WERI-Rb-1 (cell line): Measurements from ENCODE around the gene KLHL29.

ENCODE experiments used
- DNase-seq: peaks from one replicate; pipeline ENCODE4 v3.0.0-alpha.2; 2020
- H3K27ac ChIP-seq: fragments of 250-450 bp; sonication (Bioruptor Pico); 2 replicates; pipeline ENCODE4 v1.5.1; 2020; ENCODE audit warnings: mild to moderate bottlenecking, moderate library complexity
- H3K27me3 ChIP-seq: fragments of 250-450 bp; sonication (Bioruptor Pico); 2 replicates; pipeline ENCODE4 v1.5.1; 2021; ENCODE audit warnings: mild to moderate bottlenecking, low read depth, moderate library complexity; ENCODE audit not compliant: insufficient read depth, severe bottlenecking
- H3K36me3 ChIP-seq: fragments of 250-450 bp; sonication (Bioruptor Pico); 2 replicates; pipeline ENCODE4 v1.5.1; 2020; ENCODE audit warnings: mild to moderate bottlenecking, moderate library complexity
- H3K4me3 ChIP-seq: 2 replicates; pipeline ENCODE4 v1.5.1; 2011; ENCODE audit warnings: low read depth, mild to moderate bottlenecking, control low read depth, low read length
- H3K9me3 ChIP-seq: fragments of 250-450 bp; sonication (Bioruptor Pico); 2 replicates; pipeline ENCODE4 v1.5.1; 2021; ENCODE audit warnings: mild to moderate bottlenecking, moderate library complexity; ENCODE audit not compliant: severe bottlenecking
- TF ChIP-seq, protein P1 (sequence below): IDR thresholded peaks from 2 replicates; pipeline ENCODE4 v1.5.1; 2011; ENCODE audit warnings: low read depth, mild to moderate bottlenecking, control low read depth, inconsistent platforms, low read length

Gene KLHL29

GRCh38 chr2:23637011-23637778, 252.2 kb downstream of the KLHL29 start:
- DNase-seq = no peak
- TF ChIP-seq, protein P1, sequence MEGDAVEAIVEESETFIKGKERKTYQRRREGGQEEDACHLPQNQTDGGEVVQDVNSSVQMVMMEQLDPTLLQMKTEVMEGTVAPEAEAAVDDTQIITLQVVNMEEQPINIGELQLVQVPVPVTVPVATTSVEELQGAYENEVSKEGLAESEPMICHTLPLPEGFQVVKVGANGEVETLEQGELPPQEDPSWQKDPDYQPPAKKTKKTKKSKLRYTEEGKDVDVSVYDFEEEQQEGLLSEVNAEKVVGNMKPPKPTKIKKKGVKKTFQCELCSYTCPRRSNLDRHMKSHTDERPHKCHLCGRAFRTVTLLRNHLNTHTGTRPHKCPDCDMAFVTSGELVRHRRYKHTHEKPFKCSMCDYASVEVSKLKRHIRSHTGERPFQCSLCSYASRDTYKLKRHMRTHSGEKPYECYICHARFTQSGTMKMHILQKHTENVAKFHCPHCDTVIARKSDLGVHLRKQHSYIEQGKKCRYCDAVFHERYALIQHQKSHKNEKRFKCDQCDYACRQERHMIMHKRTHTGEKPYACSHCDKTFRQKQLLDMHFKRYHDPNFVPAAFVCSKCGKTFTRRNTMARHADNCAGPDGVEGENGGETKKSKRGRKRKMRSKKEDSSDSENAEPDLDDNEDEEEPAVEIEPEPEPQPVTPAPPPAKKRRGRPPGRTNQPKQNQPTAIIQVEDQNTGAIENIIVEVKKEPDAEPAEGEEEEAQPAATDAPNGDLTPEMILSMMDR = no peak
- H3K27me3 ChIP-seq = no peaks in the 10 kb centered on the region
- peaks cover 26% of the 10 kb centered on the region for H3K36me3 ChIP-seq
- H3K9me3 ChIP-seq = no peaks in the 10 kb centered on the region
- no peak overlapping the region for H3K27ac ChIP-seq
- no peak overlapping the region for H3K4me3 ChIP-seq

GRCh38 chr2:23639406-23639982, 254.5 kb downstream of the KLHL29 start:
- H3K27ac ChIP-seq = no peak overlapping the region
- H3K9me3 ChIP-seq = peaks cover 6% of the 10 kb centered on the region
- H3K4me3 ChIP-seq = no peak overlapping the region
- no peak for DNase-seq
- peaks cover 45% of the 10 kb centered on the region for H3K36me3 ChIP-seq
- TF ChIP-seq, protein P1 = no peak
- H3K27me3 ChIP-seq = no peaks in the 10 kb centered on the region

DNA sequence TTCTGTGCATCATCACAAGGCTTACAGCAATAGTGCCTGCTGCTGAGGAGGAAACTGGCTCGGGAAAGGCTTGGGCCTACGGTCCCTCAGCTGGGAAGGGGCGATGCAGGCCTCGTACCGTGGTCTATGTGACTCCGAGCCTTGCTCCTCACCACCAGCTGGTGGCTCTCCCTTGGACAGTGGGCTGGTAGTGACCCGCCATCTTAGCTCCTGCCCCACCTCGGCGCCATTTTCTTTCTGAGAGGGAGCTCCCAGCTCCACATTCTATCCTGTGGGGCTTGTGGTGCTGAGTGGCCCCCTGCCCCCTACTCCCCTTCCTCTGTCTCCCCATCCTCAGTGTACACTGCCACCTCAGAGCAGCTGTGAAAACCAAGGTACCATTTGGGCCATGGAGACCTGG, 255.7 kb downstream of the KLHL29 start:
- peaks cover 6% of the 10 kb centered on the region for H3K9me3 ChIP-seq
- TF ChIP-seq, protein P1 = no peak
- DNase-seq = no peak
- peaks cover 49% of the 10 kb centered on the region for H3K36me3 ChIP-seq
- H3K27me3 ChIP-seq = no peaks in the 10 kb centered on the region
- H3K4me3 ChIP-seq = no peak overlapping the region
- H3K27ac ChIP-seq = no peak overlapping the region

DNA sequence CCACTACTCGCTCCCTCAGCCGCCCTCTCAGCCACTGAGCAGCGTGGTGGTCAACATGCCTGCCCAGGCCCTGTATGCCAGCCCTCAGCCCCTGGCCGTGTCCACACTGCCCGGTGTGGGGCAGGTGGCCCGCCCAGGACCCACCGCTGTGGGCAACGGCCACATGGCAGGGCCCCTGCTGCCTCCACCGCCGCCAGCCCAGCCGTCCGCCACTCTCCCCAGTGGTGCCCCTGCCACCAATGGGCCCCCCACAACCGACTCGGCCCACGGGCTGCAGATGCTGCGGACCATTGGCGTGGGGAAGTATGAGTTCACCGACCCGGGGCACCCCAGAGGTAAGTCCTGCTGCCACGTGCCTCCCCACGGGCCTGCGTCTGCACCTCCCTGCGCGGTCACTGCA, 257.5 kb downstream of the KLHL29 start:
- H3K4me3 ChIP-seq = no peak overlapping the region
- DNase-seq = no peak
- H3K9me3 ChIP-seq = peaks cover 6% of the 10 kb centered on the region
- no peak overlapping the region for H3K27ac ChIP-seq
- no peaks in the 10 kb centered on the region for H3K27me3 ChIP-seq
- H3K36me3 ChIP-seq = peaks cover 49% of the 10 kb centered on the region
- TF ChIP-seq, protein P1 = no peak

DNA sequence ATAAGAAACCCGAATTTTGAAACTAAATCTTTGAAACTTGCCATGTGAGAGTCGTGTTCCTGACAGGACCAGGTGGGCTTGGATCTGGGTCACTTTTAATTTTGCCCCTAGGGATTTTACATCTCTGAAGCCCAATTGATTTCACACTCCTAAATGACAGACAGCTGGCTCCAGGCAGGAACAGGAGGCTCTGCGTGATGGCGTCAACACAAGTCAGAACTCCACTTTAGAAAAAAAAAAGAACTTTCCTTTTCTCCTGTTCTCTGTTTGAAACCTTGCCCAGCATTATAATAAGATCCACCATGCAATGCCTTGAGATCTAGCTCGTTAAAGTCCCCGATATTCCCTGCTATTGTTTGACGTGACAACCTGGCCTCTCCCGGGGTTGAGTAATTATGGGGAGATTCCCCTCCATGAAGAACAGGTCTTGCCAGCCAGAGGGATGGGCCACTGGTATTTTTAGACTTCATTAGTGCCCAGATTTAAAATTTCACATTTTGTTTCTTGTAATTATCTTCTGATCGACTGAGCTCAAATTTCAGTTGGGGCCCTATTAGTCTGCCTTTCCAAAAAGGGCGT, 260.3 kb downstream of the KLHL29 start:
- no peak overlapping the region for H3K4me3 ChIP-seq
- peaks cover 40% of the 10 kb centered on the region for H3K36me3 ChIP-seq
- TF ChIP-seq, protein P1 = no peak
- no peak overlapping the region for H3K27ac ChIP-seq
- no peaks in the 10 kb centered on the region for H3K27me3 ChIP-seq
- DNase-seq = no peak
- H3K9me3 ChIP-seq = peaks cover 6% of the 10 kb centered on the region
